Raji (cell line): Measurements from ENCODE around the gene ATL1.

Experiments
- POLR2A ChIP-seq: IDR thresholded peaks from 2 replicates; pipeline ENCODE4 v1.6.1; 2011; ENCODE audit warnings: low read depth, low read length, control low read depth; ENCODE audit not compliant: insufficient read depth

The ATL1 gene

DNA sequence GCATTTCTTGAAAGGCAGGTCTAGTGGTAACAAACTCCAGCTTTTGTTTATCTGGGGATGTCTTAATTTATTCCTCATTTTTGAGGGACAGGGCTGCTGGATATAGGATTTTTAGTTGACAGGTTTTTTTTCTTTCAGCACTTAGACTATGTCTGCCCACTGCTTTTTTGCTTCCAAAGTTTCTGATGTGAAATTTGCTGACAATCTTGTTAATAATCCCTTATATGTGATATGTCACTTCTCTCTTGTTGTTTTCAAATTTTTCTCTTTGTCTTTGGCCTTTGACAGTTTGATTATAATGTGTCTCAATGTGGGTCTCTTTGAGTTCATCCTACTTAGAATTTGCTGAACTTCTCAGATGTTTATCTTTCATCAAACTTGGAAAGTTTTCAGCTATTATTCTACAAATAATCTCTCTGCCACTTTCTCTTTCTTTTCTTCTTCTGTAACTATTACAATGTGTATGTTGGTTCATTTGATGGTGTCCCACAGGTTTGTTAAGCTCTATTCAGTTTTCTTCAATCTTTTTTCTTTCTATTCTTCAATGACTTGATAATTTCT is 9.8 kb downstream of the ATL1 start:
- TF ChIP-seq POLR2A: no peak

DNA sequence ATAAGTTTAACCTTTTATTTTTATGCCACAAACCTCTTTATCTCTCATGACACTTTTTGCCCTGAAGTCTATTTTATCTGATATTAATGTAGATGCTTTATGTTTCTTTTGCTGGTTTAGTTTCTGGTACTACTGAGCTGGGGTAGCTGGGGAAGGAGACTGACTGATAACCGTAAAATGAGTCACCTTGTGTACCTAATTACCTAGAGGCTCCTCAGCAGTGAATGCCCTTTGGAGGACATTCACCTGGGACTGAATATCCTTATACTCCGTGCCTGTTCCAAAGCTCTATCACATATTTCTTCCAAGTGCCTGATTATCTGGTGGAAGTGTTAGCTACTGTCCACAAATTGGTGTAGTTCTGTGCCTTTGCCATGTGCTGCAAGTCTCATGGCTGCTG is 13.9 kb downstream of the ATL1 start:
- no peak for TF ChIP-seq POLR2A

DNA sequence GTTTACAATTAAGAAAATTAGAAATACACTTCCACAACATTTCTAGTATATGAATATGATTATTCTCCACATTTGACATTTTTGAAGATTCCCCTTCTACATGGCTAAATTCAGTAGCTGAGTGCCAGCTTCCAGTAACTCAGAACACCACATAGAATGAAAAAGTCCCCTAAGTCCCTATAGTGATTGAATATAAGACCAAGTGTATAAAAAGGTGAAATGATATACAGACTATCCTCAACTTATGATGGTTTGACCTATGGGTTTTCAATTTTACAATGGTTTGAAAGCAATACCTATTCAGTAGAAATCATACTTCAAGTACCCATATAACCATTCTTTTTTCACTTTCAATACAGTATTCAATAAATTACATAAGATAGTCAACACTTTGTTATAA is 15.8 kb downstream of the ATL1 start:
- no peak for TF ChIP-seq POLR2A

DNA sequence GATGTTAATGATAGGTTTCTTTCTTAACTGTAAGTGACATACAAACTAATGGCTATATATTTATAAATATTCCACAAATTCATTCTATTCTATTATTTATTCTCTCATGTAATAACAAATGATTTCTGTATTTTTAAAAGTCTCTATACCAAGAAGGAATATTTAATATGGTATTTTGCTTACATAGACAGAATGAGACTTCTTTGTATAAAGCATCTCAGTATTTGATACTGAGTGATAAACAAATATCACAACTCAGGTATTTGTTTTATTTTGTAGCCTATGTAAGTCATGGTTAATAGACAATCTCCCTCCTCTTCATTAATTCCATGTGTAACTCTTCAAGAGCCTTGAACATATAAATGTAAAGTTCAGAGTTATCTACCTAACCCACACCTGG is 18.0 kb downstream of the ATL1 start:
- TF ChIP-seq POLR2A: no peak

- TF ChIP-seq POLR2A: no peak
Observed at GRCh38 chr14:50578433-50578832, 18.5 kb downstream of the ATL1 start.

DNA sequence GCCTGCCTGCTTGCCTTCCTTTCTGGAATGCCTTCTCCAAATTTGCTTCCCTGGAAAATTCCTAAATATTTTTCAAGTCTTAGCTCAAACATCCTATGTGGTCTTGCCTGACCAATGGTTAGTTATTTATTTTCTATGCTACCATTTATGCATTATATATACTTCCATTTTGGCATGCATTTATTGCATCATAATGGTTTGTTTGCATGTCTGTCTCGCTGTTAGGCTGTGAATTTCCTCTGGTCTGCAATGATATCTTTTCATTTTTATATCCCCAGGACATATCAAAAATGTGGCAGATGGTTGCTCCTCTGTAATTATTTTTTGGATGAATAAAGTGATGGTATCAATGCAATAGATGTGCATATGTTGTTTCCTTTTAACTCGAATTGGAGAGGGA is 30.5 kb downstream of the ATL1 start:
- no peak for TF ChIP-seq POLR2A

DNA sequence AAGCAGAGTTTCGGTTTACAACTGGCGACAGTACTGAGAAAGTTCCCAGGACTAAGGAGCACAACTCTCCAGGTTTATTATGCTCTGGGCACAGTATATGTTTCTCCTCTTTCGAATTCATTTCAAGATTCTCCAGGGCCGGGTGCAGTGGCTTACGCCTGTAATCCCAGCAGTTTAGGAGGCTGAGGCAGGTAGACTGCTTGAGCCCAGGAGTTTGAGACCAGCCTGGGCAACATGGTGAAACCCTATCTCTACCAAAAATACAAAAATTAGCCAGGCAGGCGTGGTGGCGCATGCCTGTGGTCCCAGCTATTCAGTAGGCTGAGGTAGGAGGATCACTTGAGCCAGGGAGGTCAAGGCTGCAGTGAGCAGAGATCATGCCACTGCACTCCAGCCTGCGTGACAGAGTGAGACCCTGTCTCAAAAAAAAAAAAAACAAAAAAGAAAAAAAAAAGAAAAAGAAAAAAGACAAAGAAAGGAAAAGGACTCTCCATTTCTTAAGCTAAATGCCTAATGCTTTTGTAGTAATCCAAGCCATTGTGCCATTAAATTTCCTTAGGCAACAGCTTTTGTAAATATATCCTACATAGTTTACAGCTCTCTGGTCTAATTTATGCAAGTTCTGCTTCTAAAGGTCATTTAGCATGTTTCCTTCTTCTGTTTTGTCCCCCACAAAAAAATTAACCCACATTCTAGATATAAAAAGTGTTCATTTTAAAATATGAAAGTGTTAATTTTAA is 34.8 kb downstream of the ATL1 start:
- no peak for TF ChIP-seq POLR2A

DNA sequence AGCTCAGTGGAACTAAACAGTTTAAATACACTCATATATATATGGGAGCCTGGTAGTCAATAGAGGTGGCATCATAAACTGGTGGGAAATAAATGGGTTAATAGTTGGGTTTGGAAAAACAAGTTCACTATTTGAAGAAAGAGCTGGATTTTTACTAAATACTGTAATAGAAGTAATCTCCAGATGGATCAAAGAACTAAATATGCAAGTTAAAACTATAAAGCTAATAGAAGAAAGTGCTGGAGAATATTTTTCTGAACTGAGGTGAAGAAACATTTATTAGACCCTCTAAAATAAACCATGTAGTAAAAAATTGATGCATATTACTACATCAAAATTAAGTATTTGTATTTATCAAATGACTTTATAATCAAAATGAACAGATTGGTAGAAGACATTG is 38.8 kb downstream of the ATL1 start:
- TF ChIP-seq POLR2A: no peak

GRCh38 chr14:50599700-50600444 is 39.9 kb downstream of the ATL1 start:
- no peak for TF ChIP-seq POLR2A

DNA sequence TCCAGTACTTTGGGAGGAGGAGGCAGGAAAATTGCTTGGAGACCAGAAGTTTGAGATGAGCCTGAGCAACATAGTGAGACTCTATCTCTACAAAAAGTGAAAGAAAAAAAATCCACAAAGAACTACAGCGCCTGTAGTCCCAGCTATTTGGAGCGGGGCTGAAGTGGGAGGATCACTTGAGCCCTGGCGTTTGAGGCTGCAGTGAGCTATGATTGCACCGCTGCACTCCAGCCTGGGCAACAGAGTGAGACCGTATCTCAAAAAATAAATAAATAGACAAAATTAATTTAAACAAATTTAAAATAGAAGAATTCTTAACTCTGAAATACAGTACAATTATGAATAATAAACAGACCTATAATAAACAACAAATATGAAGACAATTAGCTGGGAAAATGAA is 40.9 kb downstream of the ATL1 start:
- TF ChIP-seq POLR2A: no peak

GRCh38 chr14:50601394-50601793 is 41.4 kb downstream of the ATL1 start:
- TF ChIP-seq POLR2A: no peak

DNA sequence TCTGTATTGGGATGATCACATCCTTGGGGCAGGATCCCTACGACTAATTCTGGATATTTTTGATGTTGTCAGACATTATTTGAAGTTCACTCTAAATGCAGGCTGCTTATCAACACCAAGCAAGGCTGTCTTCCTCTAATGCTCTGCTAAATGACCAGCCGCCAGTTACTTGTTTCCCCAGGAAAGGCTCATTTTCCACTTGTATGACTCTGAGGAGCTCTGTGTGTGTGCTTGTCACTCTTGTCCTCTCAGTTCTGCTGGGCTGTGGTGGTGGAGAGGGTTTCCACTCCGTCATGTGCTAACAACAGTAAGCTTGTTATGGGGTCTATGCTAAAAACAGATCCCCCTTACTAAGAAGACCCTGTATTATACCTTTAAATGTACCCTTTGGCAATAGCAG is 42.1 kb downstream of the ATL1 start:
- TF ChIP-seq POLR2A: no peak

- TF ChIP-seq POLR2A: no peak
Observed at GRCh38 chr14:50603565-50603964, 43.6 kb downstream of the ATL1 start.

GRCh38 chr14:50605766-50606165 is 45.8 kb downstream of the ATL1 start:
- no peak for TF ChIP-seq POLR2A

- no peak for TF ChIP-seq POLR2A
Observed at GRCh38 chr14:50606468-50606867, 46.5 kb downstream of the ATL1 start.

DNA sequence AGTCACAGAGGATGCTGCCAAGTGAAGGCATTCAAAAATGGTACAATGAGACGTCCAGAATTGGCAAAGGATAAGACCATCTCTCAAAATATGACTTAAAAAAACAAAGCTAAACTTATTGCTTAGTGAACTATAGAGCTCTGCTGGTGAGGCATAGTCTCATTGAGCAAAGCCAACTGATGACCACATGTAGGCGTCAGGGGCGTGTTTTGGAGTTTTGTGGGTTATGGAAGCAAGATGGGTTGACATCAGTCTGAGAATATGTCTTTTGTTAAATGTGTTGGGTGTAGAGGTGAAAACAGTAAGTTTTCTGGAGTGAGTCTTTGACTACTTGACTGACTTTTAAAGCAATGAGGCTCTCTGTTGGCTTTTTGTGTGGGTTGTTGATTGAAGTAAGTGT is 47.2 kb downstream of the ATL1 start:
- no peak for TF ChIP-seq POLR2A

DNA sequence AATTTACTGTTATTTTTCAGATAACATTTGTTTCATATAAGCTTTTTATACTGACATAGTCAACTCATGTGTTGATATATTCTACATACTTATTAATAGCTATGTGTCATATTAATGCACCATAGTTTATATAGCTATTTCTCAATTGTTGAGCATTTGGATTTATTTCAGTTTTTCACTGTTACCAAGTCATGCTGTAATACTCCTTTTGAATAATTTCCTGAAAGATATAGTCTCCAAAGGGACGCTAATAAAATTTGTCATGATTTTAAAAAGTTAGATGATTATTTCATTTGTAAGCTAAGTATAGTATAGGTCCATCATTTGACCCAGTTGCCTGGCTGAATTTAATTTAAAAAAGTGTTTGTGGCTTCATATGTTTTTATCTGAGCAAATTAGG is 47.8 kb downstream of the ATL1 start:
- TF ChIP-seq POLR2A: no peak

- no peak for TF ChIP-seq POLR2A
Observed at GRCh38 chr14:50608302-50608851, 48.4 kb downstream of the ATL1 start.
